GM12875 (cell line): Measurements from ENCODE around the gene ZSCAN20.

ENCODE experiments used
- H3K4me3 ChIP-seq: one replicate; pipeline ENCODE4 v1.5.1; 2011; ENCODE audit warnings: low read depth, low read length, control low read depth
- TF ChIP-seq, protein P1 (sequence below): IDR thresholded peaks from 2 replicates; pipeline ENCODE4 v1.5.1; 2011; ENCODE audit warnings: low read depth, mild to moderate bottlenecking, control low read depth, inconsistent platforms, low read length, moderate library complexity, borderline replicate concordance; ENCODE audit not compliant: insufficient read depth

Gene ZSCAN20

DNA sequence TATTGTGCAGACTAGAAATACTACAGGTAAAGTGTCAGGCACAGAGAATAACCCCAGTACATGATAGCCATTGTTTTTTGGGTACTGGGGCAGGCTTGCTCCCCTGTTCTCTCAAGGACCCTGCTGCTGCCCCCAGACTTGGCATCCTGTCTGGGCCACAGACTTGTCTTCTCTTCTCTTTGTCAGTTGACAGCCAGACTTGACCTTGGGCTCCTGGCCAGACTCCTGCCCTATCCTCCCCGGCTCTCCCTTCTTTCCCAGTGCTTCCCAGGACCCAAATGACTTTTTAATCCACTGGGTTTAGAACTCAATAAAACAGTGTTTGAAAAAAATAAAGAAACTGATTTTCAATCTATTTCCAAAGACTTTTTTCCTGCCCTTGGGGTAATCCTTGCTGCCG lies 43.2 kb downstream of the ZSCAN20 start:
- TF ChIP-seq, protein P1, sequence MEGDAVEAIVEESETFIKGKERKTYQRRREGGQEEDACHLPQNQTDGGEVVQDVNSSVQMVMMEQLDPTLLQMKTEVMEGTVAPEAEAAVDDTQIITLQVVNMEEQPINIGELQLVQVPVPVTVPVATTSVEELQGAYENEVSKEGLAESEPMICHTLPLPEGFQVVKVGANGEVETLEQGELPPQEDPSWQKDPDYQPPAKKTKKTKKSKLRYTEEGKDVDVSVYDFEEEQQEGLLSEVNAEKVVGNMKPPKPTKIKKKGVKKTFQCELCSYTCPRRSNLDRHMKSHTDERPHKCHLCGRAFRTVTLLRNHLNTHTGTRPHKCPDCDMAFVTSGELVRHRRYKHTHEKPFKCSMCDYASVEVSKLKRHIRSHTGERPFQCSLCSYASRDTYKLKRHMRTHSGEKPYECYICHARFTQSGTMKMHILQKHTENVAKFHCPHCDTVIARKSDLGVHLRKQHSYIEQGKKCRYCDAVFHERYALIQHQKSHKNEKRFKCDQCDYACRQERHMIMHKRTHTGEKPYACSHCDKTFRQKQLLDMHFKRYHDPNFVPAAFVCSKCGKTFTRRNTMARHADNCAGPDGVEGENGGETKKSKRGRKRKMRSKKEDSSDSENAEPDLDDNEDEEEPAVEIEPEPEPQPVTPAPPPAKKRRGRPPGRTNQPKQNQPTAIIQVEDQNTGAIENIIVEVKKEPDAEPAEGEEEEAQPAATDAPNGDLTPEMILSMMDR: no peak
- no peak overlapping the region for H3K4me3 ChIP-seq

DNA sequence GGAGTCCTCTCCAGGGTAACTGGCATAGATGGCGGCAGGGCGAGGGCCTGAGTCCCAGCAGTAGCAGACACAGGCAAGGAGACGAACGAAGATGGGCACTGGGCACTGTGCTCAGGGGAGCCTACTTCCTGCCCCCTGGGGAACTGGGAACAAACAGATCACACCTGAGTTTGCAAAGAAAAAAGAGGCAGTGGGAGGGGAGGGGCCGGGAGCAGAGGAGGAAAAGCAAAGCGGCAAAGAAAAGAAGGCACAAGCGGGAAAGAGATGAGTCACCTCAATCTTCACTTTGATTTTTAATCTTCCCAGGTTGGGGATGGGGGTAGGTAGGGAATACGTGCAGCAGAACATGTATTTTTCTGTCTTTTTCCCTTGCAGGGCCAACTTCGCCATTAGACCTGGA lies 44.0 kb downstream of the ZSCAN20 start:
- no peak overlapping the region for H3K4me3 ChIP-seq
- TF ChIP-seq, protein P1: no peak

DNA sequence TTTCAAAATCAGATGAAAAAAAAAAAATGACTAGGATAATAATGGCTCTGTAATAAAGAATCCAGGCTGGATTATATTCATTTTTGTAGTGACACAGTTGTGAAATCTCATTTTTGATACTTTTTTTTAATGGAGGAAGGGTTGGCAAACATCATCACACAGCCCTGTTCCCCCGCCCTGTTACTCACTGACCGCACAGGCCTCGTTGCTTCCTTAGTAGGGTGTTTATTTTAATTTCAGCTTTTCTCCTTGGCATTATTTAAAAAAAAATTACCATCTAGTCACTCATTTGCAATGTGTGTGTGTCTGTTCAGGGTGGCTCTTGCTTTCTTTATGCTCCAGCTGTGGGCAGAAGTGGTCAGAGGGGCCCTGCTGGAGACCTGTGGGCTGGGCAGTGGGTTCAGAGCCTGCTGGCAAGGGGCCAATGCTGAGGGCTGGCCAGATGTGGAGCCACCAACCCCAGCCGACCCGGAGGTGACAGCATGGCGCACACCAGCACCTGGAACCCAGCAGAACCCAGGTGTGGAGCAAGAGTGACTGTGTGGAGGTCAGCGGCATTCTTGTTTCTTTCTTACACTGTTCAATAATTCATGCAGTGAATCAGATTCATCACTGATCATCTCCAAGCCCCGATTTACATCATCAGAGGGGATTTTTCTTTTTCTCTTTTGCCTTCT lies 44.6 kb downstream of the ZSCAN20 start:
- H3K4me3 ChIP-seq: no peak overlapping the region
- TF ChIP-seq, protein P1: no peak

- TF ChIP-seq, protein P1: no peak
- H3K4me3 ChIP-seq: no peak overlapping the region
Observed at GRCh38 chr1:33517596-33518250, 45.3 kb downstream of the ZSCAN20 start.

GRCh38 chr1:33519240-33519884 lies 46.9 kb downstream of the ZSCAN20 start:
- TF ChIP-seq, protein P1: no peak

GRCh38 chr1:33524586-33524985 lies 52.1 kb downstream of the ZSCAN20 start:
- no peak overlapping the region for H3K4me3 ChIP-seq
- TF ChIP-seq, protein P1: no peak

More at GRCh38 chr1:33519240-33519884, 46.9 kb downstream of the ZSCAN20 start:
- H3K4me3 ChIP-seq: no peak overlapping the region
